Measurements from ENCODE around the gene IFNL2.

DNA sequence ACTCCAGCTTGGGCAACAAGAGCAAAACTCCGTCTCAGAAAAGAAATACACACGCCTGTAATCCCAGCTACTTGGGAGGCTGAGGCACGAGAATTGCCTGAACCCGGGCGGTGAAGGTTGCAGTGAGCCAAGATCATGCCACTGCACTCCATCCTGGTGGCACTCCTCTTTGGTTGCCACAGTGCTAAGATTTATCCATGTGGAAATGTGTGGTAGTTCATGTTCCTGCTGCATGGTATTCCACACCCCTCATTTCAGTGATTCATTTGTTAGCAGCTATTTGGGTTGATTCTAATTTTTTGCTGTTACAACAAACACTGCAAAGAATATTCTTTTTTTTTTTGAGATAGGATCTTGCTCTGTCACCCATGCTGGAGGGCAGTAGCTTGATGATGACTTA lies 35.5 kb upstream of the IFNL2 start:
- TF ChIP-seq EP300 (IDR thresholded peaks at IDR 0.05; ENCODE audit: borderline replicate concordance) (no peak), NFIC (IDR thresholded peaks at IDR 0.05) (no peak), CEBPB (IDR thresholded peaks at IDR 0.05) (no peak), TEAD4 (IDR thresholded peaks at IDR 0.05) (no peak), RAD21 (IDR thresholded peaks at IDR 0.05; ENCODE audit: low read depth) (no peak)

All from Ishikawa (cell line).